DMS53 treated with DMSO at 0.1 percent for 48 hours (cell line): ENCODE data around the gene TGFA.

Experiments
- DNase-seq: peaks from one replicate; lab custom pipeline; 2025; ENCODE audit not compliant: unreplicated experiment; lab: John Stamatoyannopoulos, UW

Gene TGFA

GRCh38 chr2:70553584-70554337 is at the start of gene TGFA:
TSS of gene TGFA (minus strand) at chr2:70553826. CDS start at chr2:70553767, 59 bp downstream.
- DNase-seq = peak; percentile 83

- no peak for DNase-seq
Measured at GRCh38 chr2:70603066-70603465, 49.4 kb upstream of the TGFA start.

- DNase-seq = no peak
Measured at GRCh38 chr2:70598197-70598596, 44.6 kb upstream of the TGFA start.

DNA sequence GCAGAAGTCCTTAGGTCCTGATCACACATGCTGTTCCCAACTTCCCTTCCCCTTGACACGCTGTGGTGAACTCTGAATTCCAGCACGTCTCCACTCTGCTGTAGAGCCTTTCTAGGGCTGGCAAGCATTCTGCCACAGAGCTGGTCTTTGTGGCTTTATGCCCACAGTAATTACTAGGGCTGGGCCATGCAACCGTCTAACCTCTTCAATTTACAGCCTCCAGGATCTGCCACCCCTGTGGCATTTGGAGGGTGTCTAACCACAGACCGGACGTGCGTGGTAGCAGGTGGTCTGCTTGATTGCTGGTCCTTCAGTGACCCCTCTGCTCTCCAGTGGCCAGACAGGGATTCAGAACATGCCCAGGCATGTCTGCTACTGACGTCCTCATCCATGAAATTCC is 43.1 kb upstream of the TGFA start:
- DNase-seq = no peak

- peak; percentile 38 for DNase-seq
Measured at GRCh38 chr2:70596293-70596692, 42.7 kb upstream of the TGFA start.

DNA sequence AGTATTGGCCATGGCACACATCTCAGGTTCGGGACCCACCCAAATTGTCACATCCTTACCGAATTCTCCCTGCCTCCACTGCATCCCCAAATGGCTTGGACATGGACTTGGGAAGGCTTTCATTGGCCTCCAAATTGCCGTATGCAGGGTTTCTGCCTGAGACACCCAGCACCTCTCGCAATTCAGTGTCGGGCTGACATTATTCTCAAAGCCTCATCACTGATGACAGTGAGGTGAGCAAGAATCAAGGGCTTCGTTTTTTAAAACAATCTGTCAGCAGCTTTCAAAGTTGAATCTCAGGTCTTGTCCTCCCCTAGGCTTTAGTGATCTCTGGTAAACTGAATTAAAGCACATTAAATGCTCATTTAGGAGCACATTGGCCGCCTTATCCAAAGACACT is 29.5 kb upstream of the TGFA start:
- DNase-seq = no peak

DNA sequence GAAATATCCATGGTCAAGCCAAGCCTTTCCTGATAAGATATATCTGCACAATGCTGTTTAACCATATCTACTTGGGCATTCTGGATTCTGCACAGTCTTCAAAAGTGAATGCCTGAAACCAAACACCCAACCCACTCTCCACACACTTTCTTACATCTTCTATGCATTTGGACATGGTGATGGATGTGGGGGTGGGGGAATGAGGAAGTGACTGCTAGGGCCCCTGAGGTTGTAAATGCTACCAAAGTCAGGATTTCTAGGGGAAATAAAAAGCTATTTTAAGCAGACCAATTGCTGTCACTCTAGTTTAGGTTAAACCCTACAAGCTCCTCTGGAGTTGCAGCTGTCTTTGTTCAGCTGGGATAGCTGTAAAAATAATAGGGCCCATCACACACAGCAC is 26.7 kb upstream of the TGFA start:
- no peak for DNase-seq

- DNase-seq = no peak
Measured at GRCh38 chr2:70574618-70575017, 21.0 kb upstream of the TGFA start.

GRCh38 chr2:70574109-70574508 is 20.5 kb upstream of the TGFA start:
- no peak for DNase-seq

- no peak for DNase-seq
Measured at GRCh38 chr2:70570041-70570661, 16.5 kb upstream of the TGFA start.

- DNase-seq = no peak
Measured at GRCh38 chr2:70569559-70569958, 15.9 kb upstream of the TGFA start.

- no peak for DNase-seq
Measured at GRCh38 chr2:70566906-70567305, 13.3 kb upstream of the TGFA start.

DNA sequence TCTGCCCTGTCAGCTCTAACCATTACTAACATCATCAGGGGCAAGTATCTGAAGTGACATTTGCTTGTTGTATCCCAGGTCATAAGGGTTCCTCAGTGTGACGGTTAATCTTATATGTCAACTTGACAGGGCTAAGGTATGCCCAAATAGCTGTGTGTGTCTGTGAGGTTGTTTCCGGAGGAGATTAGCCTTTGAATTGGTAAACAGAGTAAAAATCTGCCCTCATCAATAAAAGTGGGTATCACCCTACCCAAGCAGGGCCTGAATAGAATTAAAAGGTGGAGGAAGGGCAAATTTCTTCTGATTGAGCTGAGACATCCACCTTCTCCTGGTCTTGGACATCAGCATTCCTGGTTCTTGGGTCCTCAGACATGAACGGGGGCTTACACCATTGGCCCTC is 12.8 kb upstream of the TGFA start:
- DNase-seq = no peak

DNA sequence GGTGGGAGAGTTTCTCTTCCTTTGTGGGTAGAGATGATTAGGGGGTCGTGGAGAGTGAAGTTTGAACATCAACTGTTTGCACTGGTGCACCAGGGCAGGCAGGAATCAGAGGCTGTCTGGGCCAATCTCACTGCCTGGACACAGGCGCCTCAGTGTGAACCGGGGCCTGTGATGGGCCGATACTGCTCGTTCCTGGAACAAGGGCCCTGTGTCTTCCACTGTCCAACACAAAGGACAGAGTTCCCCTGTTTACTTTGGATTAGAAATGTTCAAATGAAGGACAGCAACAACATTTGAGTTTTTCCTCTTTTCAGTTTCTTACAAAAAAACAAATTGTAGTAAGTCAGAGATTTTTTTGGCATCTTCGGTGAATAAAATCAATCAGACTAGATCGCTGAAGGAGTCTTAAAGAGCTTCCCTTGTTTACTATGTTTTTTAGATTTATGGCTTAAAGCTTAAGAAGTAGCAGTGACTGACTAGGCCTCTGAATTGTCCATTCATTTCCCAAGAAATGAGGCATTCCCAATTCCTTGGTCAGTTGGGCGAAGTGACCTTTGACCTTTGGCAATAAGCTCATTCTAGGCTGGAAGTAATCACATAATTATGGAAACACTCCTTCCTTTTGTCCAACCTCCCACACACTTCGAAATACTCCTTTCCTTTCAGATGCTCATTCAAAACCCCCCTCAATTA is 11.6 kb upstream of the TGFA start:
- no peak for DNase-seq

DNA sequence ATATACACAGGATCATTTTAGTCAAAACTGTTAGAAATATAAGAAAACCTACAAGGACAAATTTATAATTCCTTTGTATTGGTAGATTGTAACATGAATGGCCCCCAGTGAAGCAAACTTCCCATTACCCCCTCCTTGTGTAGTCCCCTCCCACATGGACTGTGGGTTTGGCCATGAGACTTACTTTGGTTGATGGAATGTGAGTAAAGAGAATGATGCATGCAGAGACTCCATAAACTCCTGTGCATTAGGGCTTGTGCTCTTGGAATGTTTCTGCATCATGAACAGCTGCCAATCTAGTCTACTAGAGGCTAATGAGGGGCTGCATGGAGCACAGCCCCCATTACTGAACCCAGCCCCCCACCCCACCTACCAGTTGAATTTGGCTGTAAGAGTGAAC is 8.3 kb upstream of the TGFA start:
- no peak for DNase-seq

DNA sequence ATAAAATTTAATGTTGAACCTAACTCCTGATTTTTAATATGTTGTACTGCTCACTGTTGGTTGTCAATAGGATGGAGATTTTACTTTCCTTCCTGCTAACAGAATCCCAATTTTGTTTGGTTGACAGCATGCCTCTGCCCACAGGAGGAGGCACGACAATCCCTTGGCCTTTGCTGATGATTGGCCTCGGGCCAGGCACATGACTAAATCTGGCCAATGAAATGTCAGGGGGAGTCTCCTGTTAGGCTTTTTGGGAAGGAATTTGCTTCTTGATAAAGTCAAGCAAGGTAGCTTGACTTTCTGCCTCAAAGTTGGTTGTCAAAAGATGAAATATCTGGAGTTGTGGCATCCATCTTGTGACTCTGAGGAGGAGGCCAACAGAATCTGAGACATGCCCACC is 6.8 kb upstream of the TGFA start:
- DNase-seq = no peak

DNA sequence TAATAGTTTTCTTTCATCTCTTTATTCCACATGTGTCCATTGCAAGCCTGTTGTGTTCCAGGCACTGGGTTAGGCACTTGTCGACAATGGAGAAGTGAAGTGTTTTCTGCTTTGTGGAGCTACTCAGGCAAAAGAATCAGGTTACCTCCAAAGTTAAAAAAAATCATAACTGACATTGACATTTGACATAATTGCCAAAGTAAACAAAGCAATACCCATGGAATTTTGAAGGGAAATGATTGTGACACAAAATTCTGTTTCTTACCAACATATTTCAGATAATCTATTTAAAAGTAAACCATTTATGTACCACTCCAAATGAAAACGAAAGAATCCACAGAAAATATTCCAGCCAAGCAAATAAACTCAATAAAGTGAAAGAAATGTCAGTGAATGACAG is 6.4 kb upstream of the TGFA start:
- DNase-seq = no peak

GRCh38 chr2:70558195-70558808 is 4.7 kb upstream of the TGFA start:
- DNase-seq = no peak

DNA sequence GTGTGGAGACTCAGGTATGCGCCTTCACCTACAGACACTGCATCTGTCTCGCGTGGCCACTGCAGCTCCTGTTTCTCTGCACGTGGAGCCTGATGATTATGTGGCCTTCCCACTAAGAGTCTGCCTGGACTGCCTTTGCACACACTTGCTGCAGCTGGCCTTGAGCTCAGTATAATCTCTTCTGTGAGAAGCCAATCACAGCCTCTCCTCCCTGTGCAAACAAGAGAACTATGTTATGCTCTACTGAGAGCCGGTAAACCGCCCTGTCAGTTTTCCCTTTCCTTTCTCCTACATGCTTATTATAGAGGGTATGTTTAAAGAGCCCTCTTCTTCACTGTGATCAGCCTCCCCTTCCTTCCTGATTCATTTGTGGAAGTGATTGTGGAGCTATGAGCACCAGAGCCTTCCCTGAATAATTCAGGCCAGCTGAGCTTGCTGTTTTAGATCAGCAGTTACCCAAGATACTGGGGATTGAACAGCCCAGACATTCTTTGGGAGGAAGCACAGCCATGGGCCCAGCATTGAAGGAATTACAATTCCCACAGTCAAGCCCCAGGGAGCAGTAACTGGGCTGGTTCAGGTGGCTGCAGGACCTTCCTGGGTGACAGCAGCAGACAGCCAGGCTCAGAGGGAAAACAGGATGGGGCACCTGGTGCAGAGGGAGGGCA is 3.7 kb upstream of the TGFA start:
- peak; percentile 84 for DNase-seq

GRCh38 chr2:70556608-70557007 is 3.0 kb upstream of the TGFA start:
- DNase-seq = no peak

- no peak for DNase-seq
Measured at GRCh38 chr2:70554338-70554892, 789 bp upstream of the TGFA start.
